GM12864 (cell line): ENCODE results near the gene CYP2S1.
"Not testable (repeated sequence)": the region's sequence is repeated elsewhere in the genome, so short reads cannot be mapped to it uniquely, and the experiment has no call there.

Source experiments
- DNase-seq: peaks from one replicate; pipeline ENCODE4 v3.0.0-alpha.2; 2011; ENCODE audit warnings: low read depth
- H3K4me3 ChIP-seq: 2 replicates; pipeline ENCODE4 v1.5.1; 2011; ENCODE audit warnings: mild to moderate bottlenecking, low read depth, low read length, control low read depth
- CTCF ChIP-seq: IDR thresholded peaks from 2 replicates; pipeline ENCODE4 v1.5.1; 2011; ENCODE audit warnings: low read depth, mild to moderate bottlenecking, moderate library complexity, low read length, control low read depth, inconsistent platforms; ENCODE audit errors: missing control alignments

Gene CYP2S1

GRCh38 chr19:41198559-41198958 is 5.5 kb downstream of the CYP2S1 start:
- no peak for TF ChIP-seq CTCF
- DNase-seq, result no peak
- no peak overlapping the region for H3K4me3 ChIP-seq

- H3K4me3 ChIP-seq, result no peak overlapping the region
- no peak for TF ChIP-seq CTCF
- DNase-seq, result no peak
These were observed 10.4 kb downstream of the CYP2S1 start for GRCh38 chr19:41203371-41203770.

- not testable (repeated sequence) for H3K4me3 ChIP-seq
- TF ChIP-seq CTCF, result peak; percentile 86
- DNase-seq, result peak; percentile 50
These were observed 11.3 kb downstream of the CYP2S1 start for GRCh38 chr19:41204338-41204737.

GRCh38 chr19:41205995-41206394 is 13.0 kb downstream of the CYP2S1 start:
- DNase-seq, result no peak
- H3K4me3 ChIP-seq, result no peak overlapping the region
- no peak for TF ChIP-seq CTCF

- TF ChIP-seq CTCF, result no peak
These were observed 13.4 kb downstream of the CYP2S1 start for GRCh38 chr19:41206456-41206855.

GRCh38 chr19:41206926-41207750 is 14.1 kb downstream of the CYP2S1 start:
- H3K4me3 ChIP-seq, result no peak overlapping the region
- DNase-seq, result no peak
- TF ChIP-seq CTCF, result no peak

More at GRCh38 chr19:41206456-41206855, 13.4 kb downstream of the CYP2S1 start:
- H3K4me3 ChIP-seq, result no peak overlapping the region
- DNase-seq, result no peak

GRCh38 chr19:41214161-41214560 is 21.1 kb downstream of the CYP2S1 start:
- TF ChIP-seq CTCF, result no peak
- DNase-seq, result no peak
- H3K4me3 ChIP-seq, result no peak overlapping the region
